NCI-H510A (cell line): ENCODE measurements around the gene MRM3.
"Not testable (repeated sequence)": the region's sequence is repeated elsewhere in the genome, so short reads cannot be mapped to it uniquely, and the experiment has no call there.

Experiments used
- DNase-seq: peaks from one replicate; lab custom pipeline; 2025; lab: John Stamatoyannopoulos, UW

MRM3 gene, protein sequence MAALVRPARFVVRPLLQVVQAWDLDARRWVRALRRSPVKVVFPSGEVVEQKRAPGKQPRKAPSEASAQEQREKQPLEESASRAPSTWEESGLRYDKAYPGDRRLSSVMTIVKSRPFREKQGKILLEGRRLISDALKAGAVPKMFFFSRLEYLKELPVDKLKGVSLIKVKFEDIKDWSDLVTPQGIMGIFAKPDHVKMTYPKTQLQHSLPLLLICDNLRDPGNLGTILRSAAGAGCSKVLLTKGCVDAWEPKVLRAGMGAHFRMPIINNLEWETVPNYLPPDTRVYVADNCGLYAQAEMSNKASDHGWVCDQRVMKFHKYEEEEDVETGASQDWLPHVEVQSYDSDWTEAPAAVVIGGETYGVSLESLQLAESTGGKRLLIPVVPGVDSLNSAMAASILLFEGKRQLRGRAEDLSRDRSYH

GRCh38 chr17:781805-782731, at the start of gene MRM3, which contains the start of gene GLOD4:
MRM3 (plus strand) TSS chr17:782353; CDS start chr17:782379, 26 bp downstream.
GLOD4 (minus strand) TSS chr17:782280; CDS start chr17:782255, 25 bp downstream.
- DNase-seq = no peak

- DNase-seq = no peak
Measured at GRCh38 chr17:732902-733720, 49.0 kb upstream of the MRM3 start.

GRCh38 chr17:733743-734142, 48.4 kb upstream of the MRM3 start:
- no peak for DNase-seq

GRCh38 chr17:737561-738113, 44.5 kb upstream of the MRM3 start:
- DNase-seq = no peak

GRCh38 chr17:740240-741017, 41.7 kb upstream of the MRM3 start:
- DNase-seq = no peak

- no peak for DNase-seq
Measured at GRCh38 chr17:742147-742793, 39.9 kb upstream of the MRM3 start.

DNA sequence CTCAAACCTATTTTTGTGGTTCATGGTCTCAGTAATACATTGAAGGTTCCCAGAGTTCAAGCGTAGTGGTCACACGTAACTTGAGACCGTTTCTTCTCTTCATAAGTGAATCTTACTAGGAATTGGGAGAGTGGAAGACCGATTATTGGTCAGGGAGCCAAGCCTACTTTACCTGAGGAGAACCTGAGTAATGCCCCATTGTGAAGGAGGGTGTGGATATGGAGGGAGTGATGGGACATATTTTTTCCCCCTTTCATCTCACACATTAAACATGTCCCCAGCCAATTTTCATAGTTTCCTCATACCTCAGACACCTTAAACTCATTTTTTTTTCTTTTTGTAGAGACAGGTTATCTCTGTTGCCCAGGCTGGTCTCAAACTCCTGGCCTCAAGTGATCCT, 39.0 kb upstream of the MRM3 start:
- no peak for DNase-seq

DNA sequence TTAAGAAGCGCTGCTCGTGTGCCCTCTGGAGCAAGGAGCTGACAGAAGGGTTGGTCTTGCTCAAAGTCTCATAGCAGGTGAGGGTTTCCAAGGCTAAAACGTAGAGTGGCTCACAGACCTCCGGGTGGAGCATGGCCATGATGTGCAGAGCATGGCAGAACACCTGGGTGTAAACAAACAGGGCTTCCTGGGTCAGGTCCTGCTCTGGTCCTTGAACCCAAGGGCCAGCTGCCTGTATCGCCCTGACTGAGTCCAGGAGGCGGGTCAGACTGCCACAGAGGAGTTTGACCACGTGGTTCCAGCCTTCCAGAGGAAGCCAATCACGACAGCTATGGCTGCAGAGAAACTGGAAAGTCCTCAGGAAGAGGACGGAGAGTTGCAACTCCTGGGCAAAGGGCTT, 37.2 kb upstream of the MRM3 start:
- DNase-seq = no peak

GRCh38 chr17:745406-745805, 36.7 kb upstream of the MRM3 start:
- no peak for DNase-seq

GRCh38 chr17:746181-746580, 36.0 kb upstream of the MRM3 start:
- DNase-seq = no peak

DNA sequence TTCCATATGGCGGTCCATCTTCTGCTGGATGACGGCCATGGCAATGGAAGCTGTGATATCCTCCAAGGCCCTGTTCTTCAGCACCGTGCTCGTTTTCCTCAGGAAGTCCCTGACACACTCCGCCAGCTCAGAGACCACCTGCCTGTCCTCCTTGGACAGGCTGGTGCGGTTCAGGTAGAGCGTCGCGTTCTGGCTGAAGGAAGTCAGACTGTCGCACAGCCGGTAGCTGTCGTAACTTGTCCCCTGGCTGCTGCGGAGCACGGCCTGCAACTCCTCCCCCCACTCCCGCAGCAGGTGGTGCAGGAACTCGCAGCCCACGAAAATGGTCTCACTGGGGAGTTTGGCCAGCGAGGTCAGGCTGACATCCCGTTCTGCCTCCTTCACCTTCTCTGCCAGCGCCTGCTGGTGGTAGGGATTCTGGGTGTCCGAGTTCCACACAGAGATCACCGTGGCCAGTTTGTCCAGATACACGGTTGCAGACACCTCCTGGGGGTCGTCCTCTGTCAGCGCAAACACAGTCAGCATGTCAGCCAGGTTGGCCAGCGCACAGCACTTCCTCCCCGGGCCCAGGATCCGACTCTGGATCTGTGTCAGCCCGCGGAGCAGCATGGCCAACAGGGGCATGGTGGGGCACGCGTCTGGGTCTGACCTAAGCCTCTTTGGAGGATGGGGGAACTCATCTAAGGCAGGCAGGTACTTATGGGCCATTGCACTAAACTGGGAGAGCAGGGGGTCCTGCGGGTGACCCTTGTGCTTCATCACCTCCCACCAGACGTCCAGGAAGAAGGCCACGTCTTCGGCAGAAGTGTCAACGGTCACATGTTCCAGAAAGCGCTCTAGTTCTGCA, 35.1 kb upstream of the MRM3 start:
- DNase-seq = no peak

- DNase-seq = not testable (repeated sequence)
Measured at GRCh38 chr17:748604-749003, 33.5 kb upstream of the MRM3 start.

DNA sequence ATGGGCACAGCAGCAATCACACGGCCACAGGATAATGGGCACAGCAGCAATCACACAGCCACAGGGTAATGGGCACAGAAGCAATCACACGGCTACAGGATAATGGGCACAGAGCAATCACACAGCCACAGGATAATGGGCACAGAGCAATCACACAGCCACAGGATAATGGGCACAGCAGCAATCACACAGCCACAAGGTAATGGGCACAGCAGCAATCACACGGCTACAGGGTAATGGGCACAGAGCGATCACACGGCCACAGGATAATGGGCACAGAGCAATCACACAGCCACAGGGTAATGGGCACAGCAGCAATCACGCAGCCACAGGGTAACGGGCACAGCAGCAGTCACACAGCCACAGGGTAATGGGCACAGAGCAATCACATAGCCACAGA, 32.8 kb upstream of the MRM3 start:
- not testable (repeated sequence) for DNase-seq

DNA sequence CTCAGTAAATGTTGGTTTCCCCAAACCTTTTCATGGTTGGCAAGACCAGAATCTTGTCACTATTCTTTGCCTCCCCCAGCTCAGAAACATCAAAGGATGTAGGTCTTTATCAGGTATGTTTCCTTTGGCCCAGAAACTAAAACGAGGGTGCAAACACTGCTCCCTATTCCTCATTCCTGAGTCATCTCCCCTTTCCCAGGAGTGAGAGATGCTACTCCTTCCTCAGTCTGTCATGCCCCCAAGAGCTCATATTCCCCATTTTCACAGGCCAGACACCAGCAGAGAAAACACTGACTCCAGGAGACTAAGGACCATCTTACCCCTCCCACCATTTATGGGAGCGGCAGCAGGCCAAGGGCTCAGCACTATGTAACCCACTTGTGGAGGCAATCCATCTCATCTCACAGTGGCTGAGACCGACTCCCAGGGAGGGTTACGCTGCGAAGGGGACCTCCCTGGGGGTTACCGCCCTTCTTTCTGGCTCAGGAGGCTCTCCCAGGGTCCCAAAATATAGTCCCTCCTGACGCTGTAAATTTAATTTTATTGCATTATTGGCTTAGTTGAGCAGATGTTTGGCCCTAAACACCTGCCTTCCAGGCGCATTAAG, 31.6 kb upstream of the MRM3 start:
- DNase-seq = no peak

GRCh38 chr17:751269-752001, 30.7 kb upstream of the MRM3 start:
- no peak for DNase-seq

- peak; percentile 62 for DNase-seq
Measured at GRCh38 chr17:752002-752619, 30.0 kb upstream of the MRM3 start, which contains the start of gene GEMIN4. GEMIN4 (minus strand) TSS chr17:752264; CDS start chr17:752142, 122 bp downstream.

DNA sequence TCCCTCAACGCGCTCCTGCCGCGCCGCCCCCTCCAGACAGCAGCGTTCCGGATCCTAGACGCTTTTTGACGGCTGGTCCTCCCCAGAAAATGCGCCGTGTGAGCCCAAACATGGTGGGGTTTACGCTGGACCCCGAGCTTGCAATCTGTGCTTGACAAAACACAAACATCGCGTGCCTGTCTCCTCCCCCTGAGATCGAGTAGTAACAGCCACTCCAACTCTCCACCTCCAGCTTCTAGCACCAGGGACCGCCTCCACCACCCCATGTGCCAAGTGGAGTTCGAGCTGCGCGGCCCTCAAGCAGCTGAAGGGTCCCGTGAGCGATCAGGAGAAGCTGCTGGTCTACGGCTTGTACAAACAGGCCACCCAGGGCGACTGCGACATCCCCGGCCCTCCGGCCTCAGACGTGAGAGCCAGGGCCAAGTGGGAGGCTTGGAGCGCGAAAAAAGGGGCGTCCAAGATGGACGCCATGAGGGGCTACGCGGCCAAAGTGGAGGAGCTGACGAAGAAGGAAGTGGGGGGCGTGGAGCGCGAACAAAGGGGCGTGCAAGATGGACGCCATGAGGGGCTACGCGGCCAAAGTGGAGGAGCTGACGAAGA, 29.4 kb upstream of the MRM3 start:
- DNase-seq = peak; percentile 37
